GM18951 (cell line): ENCODE results near the gene MLPH.

Source experiments
- POLR2A ChIP-seq: IDR thresholded peaks from 4 replicates; pipeline ENCODE4 v1.6.1; 2011; ENCODE audit warnings: mild to moderate bottlenecking; ENCODE audit not compliant: insufficient read length, insufficient read depth; ENCODE audit errors: extremely low read depth
- in situ Hi-C: fragments of 300-500 bp; cut with MboI; formaldehyde crosslinking; loops from one replicate; pipeline ENCODE4 v1.12.0; 2022; ENCODE audit warnings: low sequenced_read_pairs, mixed read lengths, inconsistent platforms; ENCODE audit not compliant: unreplicated experiment

MLPH gene

DNA sequence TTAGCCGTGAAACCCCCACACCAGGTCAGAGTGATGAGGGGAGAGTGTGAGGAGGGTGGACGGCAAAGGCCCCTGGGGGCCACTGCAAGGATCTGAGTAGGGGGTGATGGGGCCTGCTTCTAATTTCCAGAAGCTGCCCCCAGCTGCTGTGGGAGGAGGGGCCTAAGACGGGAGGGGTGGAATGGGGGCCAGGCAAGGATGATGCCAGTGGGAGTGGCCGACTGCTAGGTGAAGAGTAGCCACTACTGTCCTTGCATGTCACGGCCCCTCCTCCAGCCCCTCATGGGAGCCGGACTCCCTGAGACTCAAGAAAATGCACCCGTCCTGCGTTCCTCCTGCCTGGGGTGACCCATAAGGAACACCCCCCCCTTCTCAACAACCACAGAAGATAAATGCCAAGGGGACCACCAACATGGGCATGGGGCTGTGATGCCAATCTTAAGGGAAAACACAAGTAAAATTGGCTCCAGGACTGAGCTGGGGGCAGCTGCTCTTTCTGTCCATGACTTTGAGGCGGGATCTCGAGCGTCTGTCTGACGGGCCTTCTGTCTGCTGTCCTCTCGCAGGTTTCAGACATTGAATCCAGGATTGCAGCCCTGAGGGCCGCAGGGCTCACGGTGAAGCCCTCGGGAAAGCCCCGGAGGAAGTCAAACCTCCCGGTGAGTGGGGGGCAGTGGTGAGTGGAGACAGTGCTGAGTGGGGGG is 55.1 kb downstream of the MLPH start:
- in situ Hi-C loops, result no loop called here
- no peak for TF ChIP-seq POLR2A

DNA sequence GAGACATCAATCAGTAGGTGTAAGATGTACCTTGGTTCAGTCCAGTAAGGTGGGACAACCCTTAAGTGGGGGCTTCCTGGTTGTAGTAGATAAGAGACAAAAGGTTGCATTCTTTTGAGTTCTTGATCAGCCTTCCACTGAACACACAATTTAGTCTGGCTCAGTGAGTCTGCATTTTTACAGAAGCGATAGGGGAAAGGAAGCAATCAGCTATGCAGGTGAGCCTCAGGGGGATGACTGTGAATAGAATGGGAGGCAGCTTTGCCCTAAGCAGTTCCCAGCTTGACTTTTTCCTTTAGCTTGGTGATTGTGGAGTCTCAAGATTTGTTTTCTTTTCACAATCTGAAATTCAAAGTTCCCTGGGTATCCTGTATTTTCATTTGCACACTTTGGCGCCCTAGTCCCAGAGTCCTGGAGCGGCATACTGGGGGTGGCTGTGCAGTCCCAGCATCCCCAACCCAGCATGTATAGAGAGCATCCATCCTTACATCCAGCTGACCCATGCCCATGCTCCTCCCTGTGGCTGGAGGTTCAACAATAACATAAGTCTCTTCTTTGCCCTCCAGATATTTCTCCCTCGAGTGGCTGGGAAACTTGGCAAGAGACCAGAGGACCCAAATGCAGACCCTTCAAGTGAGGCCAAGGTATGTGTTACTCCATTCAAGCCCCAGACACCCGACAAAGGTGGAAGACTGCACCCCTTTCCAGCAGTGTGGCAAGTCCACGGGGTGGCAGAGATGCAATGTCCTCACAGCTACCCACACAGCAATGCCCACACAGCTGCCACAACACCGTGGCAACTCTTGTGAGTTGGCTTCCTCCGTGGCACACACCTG is 59.2 kb downstream of the MLPH start:
- in situ Hi-C loops, result no loop called here
- TF ChIP-seq POLR2A, result no peak

DNA sequence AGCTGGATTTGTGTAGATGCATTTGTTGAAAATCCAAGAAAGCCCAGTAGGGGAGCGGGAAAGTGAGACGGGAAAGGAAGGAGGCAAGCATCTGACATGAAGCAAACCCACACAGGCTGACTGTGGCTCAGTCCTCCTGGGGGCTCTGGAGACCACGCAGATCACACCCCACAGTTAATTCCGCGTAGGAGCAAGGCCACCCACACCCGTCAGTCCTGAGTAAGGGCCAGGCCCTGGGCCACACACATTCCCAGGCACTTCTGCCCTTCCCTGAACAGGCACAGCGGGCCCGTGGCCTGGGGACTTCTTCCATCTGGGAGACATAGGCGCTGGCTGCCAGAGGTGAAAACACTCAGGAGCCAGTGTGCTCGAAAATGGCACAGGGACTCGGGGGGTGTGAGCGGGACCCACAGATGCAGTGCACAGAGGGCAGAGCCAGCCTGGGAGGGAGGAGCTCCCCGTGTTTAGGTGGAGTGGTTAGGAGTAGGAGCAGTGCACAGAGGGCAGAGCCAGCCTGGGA is 59.9 kb downstream of the MLPH start:
- in situ Hi-C loops, result no loop called here
- no peak for TF ChIP-seq POLR2A

DNA sequence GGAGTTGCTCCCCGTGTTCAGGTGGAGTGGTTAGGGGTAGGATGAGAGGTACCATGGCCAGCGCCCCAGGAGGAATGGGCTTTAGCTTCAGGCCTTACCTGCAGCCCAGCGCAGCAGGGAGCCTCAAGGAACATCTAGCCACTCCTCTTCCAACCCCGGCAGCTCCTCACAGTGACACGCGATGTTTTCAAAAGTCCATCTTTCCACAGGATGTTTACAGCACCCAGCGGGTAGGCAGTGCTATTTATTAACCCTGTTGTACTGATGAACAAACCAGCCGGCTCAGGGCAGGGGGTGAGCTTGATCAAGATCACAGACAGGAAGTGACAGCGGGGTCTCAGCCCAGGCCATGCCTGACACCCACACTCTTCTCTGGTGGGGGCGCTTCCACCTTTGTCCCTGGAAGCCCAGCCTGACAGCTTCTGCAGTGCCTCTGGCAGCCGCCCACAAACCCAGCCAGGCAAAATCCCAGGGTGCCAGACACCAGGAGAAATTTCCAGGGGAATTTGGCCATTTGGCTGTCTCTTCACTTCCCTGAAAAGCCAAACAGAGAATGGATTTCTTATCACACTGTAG is 60.9 kb downstream of the MLPH start:
- in situ Hi-C loops, result no loop called here
- TF ChIP-seq POLR2A, result no peak

DNA sequence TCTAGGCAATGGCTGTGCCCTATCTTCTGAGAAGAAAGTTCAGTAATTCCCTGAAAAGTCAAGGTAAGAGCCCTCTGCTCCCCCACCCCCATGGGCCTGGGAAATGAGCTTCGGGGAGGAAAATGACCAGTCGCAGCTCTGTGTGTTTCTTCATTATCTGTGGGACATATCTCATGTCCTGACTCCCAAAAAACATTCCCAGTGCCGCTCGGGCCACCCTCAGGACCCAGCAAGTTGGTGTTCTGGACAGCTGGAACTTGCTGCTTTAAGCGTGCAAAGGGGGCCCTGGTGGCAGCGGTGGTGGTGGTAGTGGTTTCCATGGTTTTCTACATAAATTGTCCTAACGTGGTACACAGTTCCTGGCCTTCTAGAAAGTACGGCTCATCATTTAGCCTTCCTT is 62.2 kb downstream of the MLPH start:
- in situ Hi-C loops, result no loop called here
- no peak for TF ChIP-seq POLR2A

DNA sequence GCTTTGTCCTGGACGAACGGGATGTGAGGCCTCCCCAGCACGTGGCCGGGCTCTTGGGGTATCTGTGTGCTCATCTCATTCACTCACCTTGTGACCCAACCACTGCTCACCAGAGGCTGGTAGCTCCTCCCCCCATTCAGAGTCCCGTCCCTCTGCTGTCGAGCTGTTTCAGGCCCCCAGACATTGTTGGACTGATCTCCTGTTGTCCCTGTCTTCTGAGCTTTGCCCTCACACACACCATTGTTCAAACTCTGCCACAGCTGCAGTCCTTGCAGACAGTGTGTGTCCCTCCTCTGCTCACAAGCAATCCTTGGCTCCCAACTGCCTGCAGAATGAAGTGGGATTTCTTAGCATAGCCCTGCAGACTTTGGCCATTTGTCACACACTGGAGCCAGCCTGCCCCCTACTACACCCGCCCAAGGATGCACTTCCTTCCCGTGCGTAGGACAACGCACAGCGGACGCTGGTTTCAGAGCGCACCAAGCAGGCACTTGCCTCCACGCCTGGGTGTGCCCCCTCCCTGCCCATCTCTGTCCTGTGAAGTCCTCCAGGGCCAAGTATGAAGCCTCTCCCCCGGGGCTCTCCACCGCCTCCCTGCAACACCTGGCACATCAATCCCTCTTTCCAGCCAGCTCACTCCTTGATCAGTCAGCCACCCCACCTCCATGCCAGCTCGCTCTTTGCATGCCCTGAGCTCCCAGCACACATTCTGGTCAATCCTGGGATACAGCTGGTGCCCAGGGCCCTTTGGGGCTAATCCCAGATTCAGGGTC is 62.8 kb downstream of the MLPH start:
- in situ Hi-C loops, result no loop called here
- no peak for TF ChIP-seq POLR2A

DNA sequence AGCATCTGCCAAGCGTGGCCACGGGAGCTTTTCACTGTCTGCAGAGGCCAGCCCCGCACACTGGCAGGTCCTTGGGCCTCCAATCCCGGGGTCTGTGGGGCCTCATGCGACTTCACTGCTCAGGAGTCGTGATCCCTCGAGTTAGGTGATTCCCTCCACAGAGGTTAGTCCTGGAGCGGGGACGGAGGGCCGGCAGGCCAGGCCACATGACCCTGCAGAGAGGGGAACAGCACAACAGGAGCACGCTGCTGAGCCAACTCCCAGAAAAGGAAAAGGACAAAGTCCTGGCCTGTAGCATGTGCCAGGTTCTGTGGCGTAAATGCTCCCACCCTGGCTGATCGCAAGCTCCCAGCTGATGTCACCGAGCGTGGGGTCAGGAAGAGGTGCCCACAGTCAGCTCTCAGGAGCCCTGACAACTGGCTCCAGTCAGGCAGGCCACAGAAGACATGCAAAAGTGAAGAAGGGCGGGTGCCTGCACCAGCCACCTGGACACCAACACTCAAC is 64.1 kb downstream of the MLPH start:
- TF ChIP-seq POLR2A, result no peak
- in situ Hi-C loops, result no loop called here

DNA sequence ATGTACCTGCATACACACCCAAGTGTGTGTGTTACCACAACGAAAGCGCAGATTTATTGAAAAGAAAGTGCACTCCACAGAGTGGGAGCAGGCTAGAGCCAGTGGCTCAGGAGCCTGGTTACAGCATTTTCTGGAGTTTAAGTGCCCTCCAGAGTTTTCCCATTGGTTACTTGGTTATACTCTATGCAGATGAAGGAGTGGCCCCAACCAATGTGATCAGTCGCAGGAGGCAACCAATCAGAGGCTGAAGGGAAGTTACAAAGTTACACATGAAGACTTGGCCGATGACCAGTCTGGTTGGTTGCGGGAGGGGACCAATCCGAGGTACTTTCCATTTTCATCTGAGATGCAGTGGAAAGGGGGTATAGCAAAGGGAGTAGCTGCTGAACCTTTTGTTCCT is 65.9 kb downstream of the MLPH start:
- in situ Hi-C loops, result no loop called here

DNA sequence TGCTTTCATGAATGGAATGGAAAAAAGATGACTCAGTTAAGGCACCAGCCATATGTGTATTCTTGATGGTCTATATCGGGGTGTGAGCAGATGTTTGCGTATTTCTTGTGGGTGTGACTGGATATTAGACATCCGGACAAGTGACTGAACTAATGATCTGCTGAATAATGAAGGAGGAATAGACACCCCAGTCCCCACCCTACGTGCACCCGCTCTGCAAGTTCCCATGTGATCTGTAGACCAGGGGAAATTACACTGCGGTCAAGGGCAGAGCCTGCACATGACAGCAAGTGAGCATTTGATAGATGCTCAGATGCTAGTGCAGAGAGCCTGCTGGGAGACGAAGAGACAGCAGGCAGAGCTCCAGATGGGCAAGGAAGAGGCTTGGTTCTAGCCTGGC is 66.9 kb downstream of the MLPH start:
- in situ Hi-C loops, result no loop called here
- no peak for TF ChIP-seq POLR2A

More for the DNA sequence above, 65.9 kb downstream of the MLPH start:
- TF ChIP-seq POLR2A, result no peak

DNA sequence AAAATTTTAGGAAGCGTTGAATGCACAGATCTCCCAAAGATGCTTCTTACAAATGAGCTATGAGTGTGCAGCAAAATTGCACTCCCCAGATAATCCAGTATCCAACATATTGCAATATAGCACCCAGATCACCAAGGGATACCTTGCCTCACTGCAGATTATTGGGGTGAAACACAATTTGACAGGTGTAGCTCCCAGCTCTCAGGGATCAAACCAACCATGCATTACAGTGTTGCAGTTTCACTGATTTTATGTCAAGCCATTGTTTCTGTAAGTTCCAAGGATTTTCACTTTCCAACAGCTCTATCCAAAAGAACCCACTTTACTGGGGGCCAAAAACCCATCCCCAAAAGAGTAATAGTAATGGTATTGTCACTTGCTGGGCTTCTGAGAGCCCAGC is 68.5 kb downstream of the MLPH start:
- in situ Hi-C loops, result no loop called here
- TF ChIP-seq POLR2A, result no peak

DNA sequence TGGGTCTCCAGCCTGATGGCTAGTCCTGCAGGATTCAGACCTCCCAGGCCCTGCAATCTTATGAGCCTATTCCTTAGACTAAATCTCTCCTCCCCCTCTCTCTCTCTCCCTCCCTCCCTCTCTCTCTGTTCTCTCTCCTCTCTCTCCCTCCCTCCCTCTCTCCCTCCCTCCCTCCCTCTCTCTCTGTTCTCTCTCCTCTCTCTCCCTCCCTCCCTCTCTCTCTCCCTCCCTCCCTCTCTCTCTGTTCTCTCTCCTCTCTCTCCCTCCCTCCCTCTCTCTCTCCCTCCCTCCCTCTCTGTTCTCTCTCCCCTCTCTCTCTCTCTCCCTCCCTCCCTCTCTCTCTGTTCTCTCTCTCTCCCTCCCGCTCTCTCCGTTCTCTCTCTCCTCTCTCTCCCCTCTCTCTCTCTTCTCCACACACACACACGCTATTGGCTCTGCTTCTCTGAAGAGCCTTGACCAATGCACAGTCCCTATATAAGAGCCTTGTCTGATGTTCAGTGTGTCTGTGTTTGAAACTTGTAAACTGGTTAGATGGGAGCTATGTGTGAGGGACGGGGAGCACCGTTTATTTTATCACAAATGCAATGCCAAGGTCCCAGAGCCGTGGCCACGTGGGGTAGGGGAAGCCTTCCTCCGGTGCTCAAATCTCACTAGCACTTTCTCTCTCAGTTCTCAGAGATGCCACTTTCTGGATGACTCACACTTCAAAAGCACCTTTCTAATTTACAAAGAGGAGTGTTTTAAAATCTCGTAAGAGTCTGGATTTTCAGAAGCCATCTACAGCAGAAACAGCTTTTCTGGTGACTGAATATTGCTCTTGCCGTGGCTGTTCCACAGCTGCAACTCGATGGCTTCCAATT is 70.0 kb downstream of the MLPH start:
- no peak for TF ChIP-seq POLR2A
- in situ Hi-C loops, result no loop called here

DNA sequence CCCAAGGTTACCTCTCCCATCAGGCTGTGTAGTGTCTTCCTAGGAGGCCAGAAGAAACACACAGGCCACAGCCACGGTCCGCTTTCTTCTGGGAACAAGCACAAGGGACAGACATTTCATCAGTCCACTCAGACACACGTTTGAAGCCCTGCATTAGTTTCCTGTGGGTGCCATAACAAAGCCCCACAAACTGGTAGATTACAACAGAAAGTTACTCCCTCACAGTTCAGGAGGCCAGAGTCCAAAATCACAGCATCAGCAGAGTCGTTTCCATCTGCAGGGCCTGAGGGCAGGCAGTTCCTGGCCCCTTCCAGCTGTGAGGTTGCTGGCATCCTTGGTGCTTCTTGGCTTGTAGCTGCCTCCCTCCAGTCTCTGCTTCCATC is 70.6 kb downstream of the MLPH start:
- TF ChIP-seq POLR2A, result no peak
- in situ Hi-C loops, result no loop called here
